ENCODE data around the gene CC2D1B.

GRCh38 chr1:52404116-52404974 is 38.3 kb upstream of the CC2D1B start, which contains the start of the genes ORC1 and PRPF38A:
- TF ChIP-seq CTCF (IDR thresholded peaks at IDR 0.05) (peak in 4 of 7 experiments; percentile 10 to 62 (median 50)), POLR2A (IDR thresholded peaks at IDR 0.05) (no peak), EP300 (IDR thresholded peaks at IDR 0.05) (peak; percentile 33)
